ENCODE data around the gene PICK1.
"Not testable (repeated sequence)": the region's sequence is repeated elsewhere in the genome, so short reads cannot be mapped to it uniquely, and the experiment has no call there.

The PICK1 gene

GRCh38 chr22:38114484-38115398, 57.5 kb downstream of the PICK1 start:
- peak; percentile 61 for DNase-seq (ENCODE audit: low read depth)

- DNase-seq (ENCODE audit: low read depth): no peak
Measured at GRCh38 chr22:38115423-38116205, 58.4 kb downstream of the PICK1 start.

GRCh38 chr22:38117556-38117955, 60.4 kb downstream of the PICK1 start:
- DNase-seq (ENCODE audit: low read depth): not testable (repeated sequence)

DNA sequence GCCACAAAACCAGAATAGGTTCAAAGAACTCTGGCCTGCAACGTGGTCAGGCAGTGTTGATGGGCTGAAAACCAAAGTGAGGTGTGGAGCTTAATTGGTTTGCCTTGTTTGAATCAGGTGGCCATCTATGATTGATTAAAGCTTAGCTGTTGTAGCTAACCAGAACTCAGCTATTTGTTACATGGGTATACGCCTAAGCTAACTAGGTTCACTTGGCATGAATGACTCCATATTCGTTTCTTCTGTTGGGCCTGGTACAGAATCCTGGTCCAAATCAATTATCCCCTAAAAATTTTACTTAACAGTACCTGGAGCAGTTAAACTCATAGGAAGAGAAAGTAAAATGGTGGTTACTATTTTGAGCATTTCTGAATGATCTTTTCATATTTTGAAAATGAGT, 61.0 kb downstream of the PICK1 start:
- no peak for DNase-seq (ENCODE audit: low read depth)

- not testable (repeated sequence) for DNase-seq (ENCODE audit: low read depth)
Measured at GRCh38 chr22:38118747-38119146, 61.5 kb downstream of the PICK1 start.

DNA sequence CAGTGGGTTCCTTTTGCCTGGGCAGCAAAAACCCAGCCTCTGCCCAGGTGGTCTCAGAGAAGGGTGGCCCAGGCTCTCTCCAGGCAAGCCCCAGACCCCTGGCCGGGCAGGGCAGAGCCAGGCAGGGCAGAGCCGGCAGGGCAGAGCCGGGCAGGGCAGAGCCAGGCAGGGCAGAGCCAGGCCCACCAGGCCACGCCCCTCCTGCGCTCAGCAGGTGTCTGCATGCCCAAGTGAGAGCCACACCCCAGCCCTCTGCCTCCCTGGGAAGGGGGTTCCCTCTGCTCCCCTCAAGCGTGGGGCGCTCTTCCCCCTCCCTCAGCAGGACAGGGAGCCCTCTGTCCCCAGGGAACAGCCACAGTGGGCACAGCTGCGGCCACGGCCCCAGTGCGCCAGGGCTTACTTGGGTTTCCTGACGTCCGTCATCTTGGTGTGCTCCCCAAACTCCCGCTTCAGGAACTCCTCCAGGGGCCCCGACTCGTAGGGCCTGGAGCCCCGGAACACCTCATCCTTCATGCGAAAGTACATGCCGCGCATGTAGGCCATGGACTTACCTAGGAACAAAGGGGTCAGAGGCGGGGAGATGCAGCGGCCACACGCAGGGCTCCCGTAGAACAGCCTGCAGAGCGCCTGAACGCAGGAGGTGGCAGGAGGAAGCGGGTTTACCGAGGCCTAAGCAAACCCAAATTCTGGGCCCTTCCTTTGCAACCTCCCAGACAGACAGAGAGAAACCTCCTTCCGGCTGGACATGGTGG, 63.3 kb downstream of the PICK1 start:
- DNase-seq (ENCODE audit: low read depth): no peak

- no peak for DNase-seq (ENCODE audit: low read depth)
Measured at GRCh38 chr22:38122616-38123015, 65.4 kb downstream of the PICK1 start.

- DNase-seq (ENCODE audit: low read depth): no peak
Measured at GRCh38 chr22:38124236-38124974, 67.2 kb downstream of the PICK1 start.

DNA sequence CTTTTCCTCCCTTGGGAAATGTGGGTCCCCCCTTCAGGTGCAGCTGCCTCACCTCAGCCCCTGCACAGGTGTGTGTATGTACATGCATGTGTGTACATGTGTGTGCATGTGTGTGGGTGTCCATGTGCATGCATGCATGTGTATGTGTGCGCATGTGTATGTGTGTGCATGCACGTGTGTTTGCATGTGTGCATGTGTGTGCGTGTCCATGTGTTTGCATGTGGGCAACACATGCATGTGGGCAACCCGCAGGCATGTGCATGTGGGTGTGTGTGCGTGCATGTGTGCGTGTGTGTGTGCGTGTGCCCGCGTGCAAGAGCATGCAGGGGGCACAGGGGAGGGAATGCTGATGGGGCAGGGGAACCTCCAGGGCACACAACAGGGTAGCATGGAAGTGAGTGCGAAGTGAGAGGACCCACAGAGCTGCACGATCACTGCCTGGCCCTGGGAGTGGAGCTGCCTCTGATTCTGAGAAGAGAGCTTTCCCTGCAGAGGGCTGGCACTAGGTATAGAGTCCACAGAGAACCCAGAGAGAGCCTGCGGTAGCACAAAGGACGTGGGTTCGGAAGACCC, 67.9 kb downstream of the PICK1 start:
- DNase-seq (ENCODE audit: low read depth): no peak
